T-helper 17 cell (primary cell): ENCODE measurements around the gene KCNMA1. TPM values are rescaled to one million over a fixed set of nuclear protein-coding genes. Genes with fewer than 3 reads are reported as not detected.

Source experiments
- ATAC-seq: fragments of 150-1000 bp; cut with Tn5 transposase; 2 replicates; pipeline ENCODE4 v1.10.0; 2021; ENCODE audit warnings: mild to moderate bottlenecking, moderate library complexity
- DNase-seq, 3 donors: peaks; one replicate each; pipeline versions ENCODE4 v3.0.0 to v3.0.0-alpha.2; 2020 to 2021
- H3K9me3 ChIP-seq: one replicate; pipeline ENCODE4 v1.7.0; 2013; ENCODE audit warnings: low read length, mild to moderate bottlenecking; ENCODE audit not compliant: control insufficient read depth, poor library complexity, severe bottlenecking
- H3K27ac Mint-ChIP-seq: one replicate; pipeline ENCODE4 v1.8.0; 2022; ENCODE audit warnings: mild to moderate bottlenecking, moderate library complexity, mixed read lengths
- H3K27me3 Mint-ChIP-seq: one replicate; pipeline ENCODE4 v1.8.0; 2022; ENCODE audit warnings: mixed read lengths
- H3K36me3 Mint-ChIP-seq: one replicate; pipeline ENCODE4 v1.8.0; 2022; ENCODE audit warnings: low read depth, mixed read lengths
- H3K4me1 Mint-ChIP-seq: one replicate; pipeline ENCODE4 v1.8.0; 2022; ENCODE audit warnings: mild to moderate bottlenecking, mixed read lengths
- H3K4me3 Mint-ChIP-seq: one replicate; pipeline ENCODE4 v1.8.0; 2022; ENCODE audit warnings: mild to moderate bottlenecking, moderate library complexity, mixed read lengths
- total RNA-seq, 4 donors: library from RNA in 2 of 4; stranded (reverse) in 2 of 4; gene quantifications; one replicate each; pipeline ENCODE4 v1.2.3 and lab custom pipeline; 2022 to 2026

KCNMA1 gene
- total RNA-seq, 2 donors from 2014 or later: 0.27 TPM; not detected in 1

- H3K27ac Mint-ChIP-seq: no peak overlapping the region
- no peaks in the 10 kb centered on the region for H3K36me3 Mint-ChIP-seq
- no peaks in the 10 kb centered on the region for H3K4me1 Mint-ChIP-seq
- no peak overlapping the region for H3K4me3 Mint-ChIP-seq
- H3K9me3 ChIP-seq: no peaks in the 10 kb centered on the region
- H3K27me3 Mint-ChIP-seq: peaks cover 27% of the 10 kb centered on the region
- no peak for DNase-seq
- no peak for ATAC-seq
Observed at GRCh38 chr10:77560052-77560451, 77.6 kb downstream of the KCNMA1 start.

GRCh38 chr10:77556990-77557601 lies 80.5 kb downstream of the KCNMA1 start:
- ATAC-seq: no peak
- no peak for DNase-seq
- no peaks in the 10 kb centered on the region for H3K4me1 Mint-ChIP-seq
- no peaks in the 10 kb centered on the region for H3K9me3 ChIP-seq
- peaks cover 16% of the 10 kb centered on the region for H3K27me3 Mint-ChIP-seq
- H3K4me3 Mint-ChIP-seq: no peak overlapping the region
- no peak overlapping the region for H3K27ac Mint-ChIP-seq
- no peaks in the 10 kb centered on the region for H3K36me3 Mint-ChIP-seq

- H3K27me3 Mint-ChIP-seq: peaks cover 22% of the 10 kb centered on the region
- no peak overlapping the region for H3K27ac Mint-ChIP-seq
- no peak for DNase-seq
- H3K4me3 Mint-ChIP-seq: no peak overlapping the region
- ATAC-seq: no peak
- H3K9me3 ChIP-seq: no peaks in the 10 kb centered on the region
- H3K36me3 Mint-ChIP-seq: no peaks in the 10 kb centered on the region
- H3K4me1 Mint-ChIP-seq: no peaks in the 10 kb centered on the region
Observed at GRCh38 chr10:77555591-77556212, 81.9 kb downstream of the KCNMA1 start.

- Mint-ChIP-seq H3K27me3 (peaks cover 22% of the 10 kb centered on the region), H3K36me3 (no peaks in the 10 kb centered on the region), H3K27ac (no peak overlapping the region), H3K4me1 (no peaks in the 10 kb centered on the region), H3K4me3 (no peak overlapping the region)
- H3K9me3 ChIP-seq: no peaks in the 10 kb centered on the region
- DNase-seq (no peak), ATAC-seq (no peak)
Observed at GRCh38 chr10:77554996-77555397, 82.6 kb downstream of the KCNMA1 start.

- H3K9me3 ChIP-seq: no peaks in the 10 kb centered on the region
- Mint-ChIP-seq H3K27me3 (peaks cover 31% of the 10 kb centered on the region), H3K36me3 (no peaks in the 10 kb centered on the region), H3K4me3 (no peak overlapping the region), H3K4me1 (no peaks in the 10 kb centered on the region), H3K27ac (no peak overlapping the region)
- DNase-seq (no peak), ATAC-seq (no peak)
Observed at GRCh38 chr10:77553966-77554365, 83.6 kb downstream of the KCNMA1 start.

- Mint-ChIP-seq H3K4me3 (no peak overlapping the region), H3K36me3 (no peaks in the 10 kb centered on the region), H3K4me1 (no peaks in the 10 kb centered on the region), H3K27me3 (peaks cover 33% of the 10 kb centered on the region), H3K27ac (no peak overlapping the region)
- H3K9me3 ChIP-seq: no peaks in the 10 kb centered on the region
- no peak for ATAC-seq
- no peak for DNase-seq
Observed at GRCh38 chr10:77553311-77553710, 84.3 kb downstream of the KCNMA1 start.

- Mint-ChIP-seq H3K27ac (no peak overlapping the region), H3K27me3 (peaks cover 33% of the 10 kb centered on the region), H3K36me3 (no peaks in the 10 kb centered on the region), H3K4me3 (no peak overlapping the region), H3K4me1 (no peaks in the 10 kb centered on the region)
- no peak for ATAC-seq
- H3K9me3 ChIP-seq: no peaks in the 10 kb centered on the region
- no peak for DNase-seq
Observed at GRCh38 chr10:77552252-77552651, 85.4 kb downstream of the KCNMA1 start.

- ATAC-seq (no peak), DNase-seq (no peak)
- H3K36me3 Mint-ChIP-seq: no peaks in the 10 kb centered on the region
- H3K4me1 Mint-ChIP-seq: no peaks in the 10 kb centered on the region
- peaks cover 47% of the 10 kb centered on the region for H3K27me3 Mint-ChIP-seq
- no peaks in the 10 kb centered on the region for H3K9me3 ChIP-seq
- no peak overlapping the region for H3K4me3 Mint-ChIP-seq
- no peak overlapping the region for H3K27ac Mint-ChIP-seq
Observed at GRCh38 chr10:77550378-77550777, 87.2 kb downstream of the KCNMA1 start.

GRCh38 chr10:77548671-77549070 lies 88.9 kb downstream of the KCNMA1 start:
- no peak overlapping the region for H3K4me3 Mint-ChIP-seq
- no peak for ATAC-seq
- H3K27me3 Mint-ChIP-seq: peaks cover 35% of the 10 kb centered on the region
- H3K36me3 Mint-ChIP-seq: no peaks in the 10 kb centered on the region
- no peak for DNase-seq
- H3K27ac Mint-ChIP-seq: no peak overlapping the region
- no peaks in the 10 kb centered on the region for H3K4me1 Mint-ChIP-seq
- no peaks in the 10 kb centered on the region for H3K9me3 ChIP-seq

- Mint-ChIP-seq H3K4me1 (no peaks in the 10 kb centered on the region), H3K27ac (no peak overlapping the region), H3K36me3 (no peaks in the 10 kb centered on the region), H3K27me3 (peaks cover 31% of the 10 kb centered on the region), H3K4me3 (no peak overlapping the region)
- ATAC-seq (no peak), DNase-seq (no peak)
- H3K9me3 ChIP-seq: no peaks in the 10 kb centered on the region
Observed at GRCh38 chr10:77548157-77548556, 89.5 kb downstream of the KCNMA1 start.

- Mint-ChIP-seq H3K36me3 (no peaks in the 10 kb centered on the region), H3K4me3 (no peak overlapping the region), H3K27ac (no peak overlapping the region)
Observed at GRCh38 chr10:77547307-77548050, 90.1 kb downstream of the KCNMA1 start.

GRCh38 chr10:77546042-77546441 lies 91.6 kb downstream of the KCNMA1 start:
- Mint-ChIP-seq H3K27me3 (peaks cover 24% of the 10 kb centered on the region), H3K4me1 (no peaks in the 10 kb centered on the region), H3K27ac (no peak overlapping the region), H3K4me3 (no peak overlapping the region), H3K36me3 (no peaks in the 10 kb centered on the region)
- no peaks in the 10 kb centered on the region for H3K9me3 ChIP-seq
- no peak for DNase-seq
- ATAC-seq: no peak

More at GRCh38 chr10:77547307-77548050, 90.1 kb downstream of the KCNMA1 start:
- DNase-seq (no peak), ATAC-seq (no peak)
- Mint-ChIP-seq H3K27me3 (peaks cover 31% of the 10 kb centered on the region), H3K4me1 (no peaks in the 10 kb centered on the region)
- no peaks in the 10 kb centered on the region for H3K9me3 ChIP-seq

GRCh38 chr10:77545585-77545984 lies 92.0 kb downstream of the KCNMA1 start:
- H3K27ac Mint-ChIP-seq: no peak overlapping the region
- H3K9me3 ChIP-seq: no peaks in the 10 kb centered on the region
- ATAC-seq (no peak), DNase-seq (no peak)
- H3K36me3 Mint-ChIP-seq: no peaks in the 10 kb centered on the region
- H3K4me1 Mint-ChIP-seq: no peaks in the 10 kb centered on the region
- H3K4me3 Mint-ChIP-seq: no peak overlapping the region
- H3K27me3 Mint-ChIP-seq: peaks cover 24% of the 10 kb centered on the region
